ENCODE data around the gene SNED1. TPM values are rescaled to one million over a fixed set of nuclear protein-coding genes. Genes with fewer than 3 reads are reported as not detected.

SNED1 gene
- total and polyA plus RNA-seq, 9 of the 15 experiments (the other 6 are each of a cell fraction or from before 2014, with no cell fraction given): 0.03 to 0.07 (median 0.05) TPM; not detected in 5

Small RNA genes lying within 50 kb of the gene (small RNA-seq; reads per million reads assigned to genes)
- not detected for gene AC005237.2

Other genes with a start within 250 kb of the SNED1 start
Only the 7 nearest of the 8 such genes appear.
- 0.29 and 0.59 TPM in 2 replicates for gene KIF1A, start 178.4 kb upstream of the SNED1 start, total RNA-seq (2014; rRNA removed)
- 0.33 TPM in 1 of 2 replicates, not detected in the other for gene KIF1A, start 178.4 kb upstream of the SNED1 start, total RNA-seq (2014; rRNA removed; fragmentation: Illumina TruSeq; extraction: Trizol)
- 0.07 and 0.11 TPM in 2 replicates for gene KIF1A, start 178.4 kb upstream of the SNED1 start, total RNA-seq (2015; rRNA removed; fragmentation: Illumina TruSeq; extraction: Trizol)
- gene KIF1A, start 178.4 kb upstream of the SNED1 start, total RNA-seq (2021): 0.94 and 1.4 TPM in 2 replicates
- gene KIF1A, start 178.4 kb upstream of the SNED1 start, polyA plus RNA-seq (2011; rRNA removed): 0.39 and 0.45 TPM in 2 replicates
- gene KIF1A, start 178.4 kb upstream of the SNED1 start, polyA plus RNA-seq (2014; fragmentation: Illumina TruSeq; extraction: Trizol): 0.39 and 1.1 TPM in 2 replicates
- not detected for gene KIF1A, start 178.4 kb upstream of the SNED1 start, polyA plus RNA-seq (2014; fragmentation: Nextera tagmentation; extraction: Ambion mirVana)
- 0.12 and 0.15 TPM in 2 replicates for gene KIF1A, start 178.4 kb upstream of the SNED1 start, polyA plus RNA-seq (2014; rRNA removed)
- not detected in 2 replicates for gene AGXT, start 129.8 kb upstream of the SNED1 start, total RNA-seq (2014; rRNA removed)
- gene AGXT, start 129.8 kb upstream of the SNED1 start, total RNA-seq (2014; rRNA removed; fragmentation: Illumina TruSeq; extraction: Trizol): not detected in 2 replicates
- not detected in 2 replicates for gene AGXT, start 129.8 kb upstream of the SNED1 start, total RNA-seq (2015; rRNA removed; fragmentation: Illumina TruSeq; extraction: Trizol)
- gene AGXT, start 129.8 kb upstream of the SNED1 start, total RNA-seq (2021): 0.18 TPM in 2 replicates
- gene AGXT, start 129.8 kb upstream of the SNED1 start, polyA plus RNA-seq (2011; rRNA removed): not detected in 2 replicates
- not detected in 2 replicates for gene AGXT, start 129.8 kb upstream of the SNED1 start, polyA plus RNA-seq (2014; fragmentation: Illumina TruSeq; extraction: Trizol)
- gene AGXT, start 129.8 kb upstream of the SNED1 start, polyA plus RNA-seq (2014; fragmentation: Nextera tagmentation; extraction: Ambion mirVana): not detected
- not detected in 2 replicates for gene AGXT, start 129.8 kb upstream of the SNED1 start, polyA plus RNA-seq (2014; rRNA removed)
- gene MAB21L4, start 102.5 kb upstream of the SNED1 start, total RNA-seq (2014; rRNA removed): not detected in 2 replicates
- not detected in 2 replicates for gene MAB21L4, start 102.5 kb upstream of the SNED1 start, total RNA-seq (2014; rRNA removed; fragmentation: Illumina TruSeq; extraction: Trizol)
- not detected in 2 replicates for gene MAB21L4, start 102.5 kb upstream of the SNED1 start, total RNA-seq (2015; rRNA removed; fragmentation: Illumina TruSeq; extraction: Trizol)
- not detected in 2 replicates for gene MAB21L4, start 102.5 kb upstream of the SNED1 start, total RNA-seq (2021)
- gene MAB21L4, start 102.5 kb upstream of the SNED1 start, polyA plus RNA-seq (2011; rRNA removed): 0.05 TPM in 1 of 2 replicates, not detected in the other
- gene MAB21L4, start 102.5 kb upstream of the SNED1 start, polyA plus RNA-seq (2014; fragmentation: Illumina TruSeq; extraction: Trizol): 0.07 TPM in 1 of 2 replicates, not detected in the other
- gene MAB21L4, start 102.5 kb upstream of the SNED1 start, polyA plus RNA-seq (2014; fragmentation: Nextera tagmentation; extraction: Ambion mirVana): not detected
- gene MAB21L4, start 102.5 kb upstream of the SNED1 start, polyA plus RNA-seq (2014; rRNA removed): 0.03 TPM in 1 of 2 replicates, not detected in the other
- gene CROCC2, start 92.3 kb upstream of the SNED1 start, total RNA-seq (2014; rRNA removed): not detected in 2 replicates
- not detected in 2 replicates for gene CROCC2, start 92.3 kb upstream of the SNED1 start, total RNA-seq (2014; rRNA removed; fragmentation: Illumina TruSeq; extraction: Trizol)
- gene CROCC2, start 92.3 kb upstream of the SNED1 start, total RNA-seq (2015; rRNA removed; fragmentation: Illumina TruSeq; extraction: Trizol): not detected in 2 replicates
- gene CROCC2, start 92.3 kb upstream of the SNED1 start, total RNA-seq (2021): not detected in 2 replicates
- gene CROCC2, start 92.3 kb upstream of the SNED1 start, polyA plus RNA-seq (2011; rRNA removed): not detected in 2 replicates
- gene CROCC2, start 92.3 kb upstream of the SNED1 start, polyA plus RNA-seq (2014; fragmentation: Illumina TruSeq; extraction: Trizol): not detected in 2 replicates
- not detected for gene CROCC2, start 92.3 kb upstream of the SNED1 start, polyA plus RNA-seq (2014; fragmentation: Nextera tagmentation; extraction: Ambion mirVana)
- not detected in 2 replicates for gene CROCC2, start 92.3 kb upstream of the SNED1 start, polyA plus RNA-seq (2014; rRNA removed)
- 15.6 and 19.7 TPM in 2 replicates for gene MTERF4, start 103.7 kb downstream of the SNED1 start, total RNA-seq (2014; rRNA removed)
- 21.2 and 25.4 TPM in 2 replicates for gene MTERF4, start 103.7 kb downstream of the SNED1 start, total RNA-seq (2014; rRNA removed; fragmentation: Illumina TruSeq; extraction: Trizol)
- 22.8 and 23.6 TPM in 2 replicates for gene MTERF4, start 103.7 kb downstream of the SNED1 start, total RNA-seq (2015; rRNA removed; fragmentation: Illumina TruSeq; extraction: Trizol)
- gene MTERF4, start 103.7 kb downstream of the SNED1 start, total RNA-seq (2021): 15.3 and 16.4 TPM in 2 replicates
- 19.5 and 29.6 TPM in 2 replicates for gene MTERF4, start 103.7 kb downstream of the SNED1 start, polyA plus RNA-seq (2011; rRNA removed)
- 26.7 and 28.1 TPM in 2 replicates for gene MTERF4, start 103.7 kb downstream of the SNED1 start, polyA plus RNA-seq (2014; fragmentation: Illumina TruSeq; extraction: Trizol)
- gene MTERF4, start 103.7 kb downstream of the SNED1 start, polyA plus RNA-seq (2014; fragmentation: Nextera tagmentation; extraction: Ambion mirVana): 10 to 100 TPM; 15.8 to 20.9 TPM
- 24.7 and 36.8 TPM in 2 replicates for gene MTERF4, start 103.7 kb downstream of the SNED1 start, polyA plus RNA-seq (2014; rRNA removed)
- 8.6 and 17.1 TPM in 2 replicates for gene PASK, start 150.9 kb downstream of the SNED1 start, total RNA-seq (2014; rRNA removed)
- 5.9 and 6.2 TPM in 2 replicates for gene PASK, start 150.9 kb downstream of the SNED1 start, total RNA-seq (2014; rRNA removed; fragmentation: Illumina TruSeq; extraction: Trizol)
- 8.8 and 10.1 TPM in 2 replicates for gene PASK, start 150.9 kb downstream of the SNED1 start, total RNA-seq (2015; rRNA removed; fragmentation: Illumina TruSeq; extraction: Trizol)
- gene PASK, start 150.9 kb downstream of the SNED1 start, total RNA-seq (2021): 25.9 and 30.3 TPM in 2 replicates
- 10.9 and 11.6 TPM in 2 replicates for gene PASK, start 150.9 kb downstream of the SNED1 start, polyA plus RNA-seq (2011; rRNA removed)
- gene PASK, start 150.9 kb downstream of the SNED1 start, polyA plus RNA-seq (2014; fragmentation: Illumina TruSeq; extraction: Trizol): 9.9 and 11.5 TPM in 2 replicates
- 1 to 10 TPM; 1.5 to 2.6 TPM for gene PASK, start 150.9 kb downstream of the SNED1 start, polyA plus RNA-seq (2014; fragmentation: Nextera tagmentation; extraction: Ambion mirVana)
- gene PASK, start 150.9 kb downstream of the SNED1 start, polyA plus RNA-seq (2014; rRNA removed): 16.3 and 20.2 TPM in 2 replicates
- gene PPP1R7, start 151.8 kb downstream of the SNED1 start, total RNA-seq (2014; rRNA removed): 56.0 and 62.0 TPM in 2 replicates
- gene PPP1R7, start 151.8 kb downstream of the SNED1 start, total RNA-seq (2014; rRNA removed; fragmentation: Illumina TruSeq; extraction: Trizol): 37.5 and 38.1 TPM in 2 replicates
- 35.3 and 40.2 TPM in 2 replicates for gene PPP1R7, start 151.8 kb downstream of the SNED1 start, total RNA-seq (2015; rRNA removed; fragmentation: Illumina TruSeq; extraction: Trizol)
- gene PPP1R7, start 151.8 kb downstream of the SNED1 start, total RNA-seq (2021): 39.5 and 40.5 TPM in 2 replicates
- 46.1 and 57.3 TPM in 2 replicates for gene PPP1R7, start 151.8 kb downstream of the SNED1 start, polyA plus RNA-seq (2011; rRNA removed)
- 62.0 and 75.0 TPM in 2 replicates for gene PPP1R7, start 151.8 kb downstream of the SNED1 start, polyA plus RNA-seq (2014; fragmentation: Illumina TruSeq; extraction: Trizol)
- 10 to 100 TPM; 37.9 to 50.5 TPM for gene PPP1R7, start 151.8 kb downstream of the SNED1 start, polyA plus RNA-seq (2014; fragmentation: Nextera tagmentation; extraction: Ambion mirVana)
- gene PPP1R7, start 151.8 kb downstream of the SNED1 start, polyA plus RNA-seq (2014; rRNA removed): 59.4 and 61.0 TPM in 2 replicates